NB4 (cell line): ENCODE results near the gene CD44.

Experiments used
- DNase-seq: peaks from one replicate; pipeline ENCODE4 v3.0.0; 2010; ENCODE audit warnings: low read depth
- H3K4me3 ChIP-seq: one replicate; pipeline ENCODE4 v1.5.1; 2011; ENCODE audit warnings: mild to moderate bottlenecking, low read depth, low read length, moderate library complexity
- MYC ChIP-seq: IDR thresholded peaks from 2 replicates; pipeline ENCODE4 v1.6.1; 2011; ENCODE audit warnings: low read depth, low read length
- POLR2A ChIP-seq: IDR thresholded peaks from 2 replicates; pipeline ENCODE4 v1.6.1; 2011; ENCODE audit warnings: mild to moderate bottlenecking; ENCODE audit not compliant: insufficient read length; ENCODE audit errors: extremely low read depth
- TF ChIP-seq, protein P1 (sequence below): IDR thresholded peaks from 2 replicates; pipeline ENCODE4 v1.6.1; 2011; ENCODE audit warnings: low read depth, low read length
- TF ChIP-seq, protein P2 (sequence below): IDR thresholded peaks from one replicate; pipeline ENCODE4 v1.5.1; 2012; ENCODE audit warnings: low read depth, low read length

CD44 gene

DNA sequence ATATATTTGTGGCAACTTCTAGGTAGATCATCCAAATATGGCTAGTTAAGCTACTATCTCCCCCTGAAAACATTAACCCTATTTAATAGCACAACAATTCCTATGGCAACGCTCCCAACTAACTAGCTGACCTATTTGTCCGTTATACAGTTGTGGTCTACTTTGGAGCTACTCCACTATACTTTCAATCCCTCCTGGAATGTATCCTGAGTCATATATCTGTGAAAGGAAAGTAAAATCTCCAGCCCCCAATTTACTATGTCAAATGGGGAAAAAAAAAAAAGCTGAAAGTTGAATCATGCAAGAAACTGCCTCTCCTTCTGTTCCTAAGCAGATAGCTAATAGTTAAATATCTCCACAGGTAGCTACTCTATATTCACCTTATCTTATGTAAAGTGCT lies 128.5 kb downstream of the CD44 start:
- no peak for DNase-seq
- TF ChIP-seq, protein P1, sequence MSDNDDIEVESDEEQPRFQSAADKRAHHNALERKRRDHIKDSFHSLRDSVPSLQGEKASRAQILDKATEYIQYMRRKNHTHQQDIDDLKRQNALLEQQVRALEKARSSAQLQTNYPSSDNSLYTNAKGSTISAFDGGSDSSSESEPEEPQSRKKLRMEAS = no peak
- TF ChIP-seq MYC (no peak), POLR2A (no peak)
- TF ChIP-seq, protein P2, sequence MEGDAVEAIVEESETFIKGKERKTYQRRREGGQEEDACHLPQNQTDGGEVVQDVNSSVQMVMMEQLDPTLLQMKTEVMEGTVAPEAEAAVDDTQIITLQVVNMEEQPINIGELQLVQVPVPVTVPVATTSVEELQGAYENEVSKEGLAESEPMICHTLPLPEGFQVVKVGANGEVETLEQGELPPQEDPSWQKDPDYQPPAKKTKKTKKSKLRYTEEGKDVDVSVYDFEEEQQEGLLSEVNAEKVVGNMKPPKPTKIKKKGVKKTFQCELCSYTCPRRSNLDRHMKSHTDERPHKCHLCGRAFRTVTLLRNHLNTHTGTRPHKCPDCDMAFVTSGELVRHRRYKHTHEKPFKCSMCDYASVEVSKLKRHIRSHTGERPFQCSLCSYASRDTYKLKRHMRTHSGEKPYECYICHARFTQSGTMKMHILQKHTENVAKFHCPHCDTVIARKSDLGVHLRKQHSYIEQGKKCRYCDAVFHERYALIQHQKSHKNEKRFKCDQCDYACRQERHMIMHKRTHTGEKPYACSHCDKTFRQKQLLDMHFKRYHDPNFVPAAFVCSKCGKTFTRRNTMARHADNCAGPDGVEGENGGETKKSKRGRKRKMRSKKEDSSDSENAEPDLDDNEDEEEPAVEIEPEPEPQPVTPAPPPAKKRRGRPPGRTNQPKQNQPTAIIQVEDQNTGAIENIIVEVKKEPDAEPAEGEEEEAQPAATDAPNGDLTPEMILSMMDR = no peak
- H3K4me3 ChIP-seq = no peak overlapping the region

DNA sequence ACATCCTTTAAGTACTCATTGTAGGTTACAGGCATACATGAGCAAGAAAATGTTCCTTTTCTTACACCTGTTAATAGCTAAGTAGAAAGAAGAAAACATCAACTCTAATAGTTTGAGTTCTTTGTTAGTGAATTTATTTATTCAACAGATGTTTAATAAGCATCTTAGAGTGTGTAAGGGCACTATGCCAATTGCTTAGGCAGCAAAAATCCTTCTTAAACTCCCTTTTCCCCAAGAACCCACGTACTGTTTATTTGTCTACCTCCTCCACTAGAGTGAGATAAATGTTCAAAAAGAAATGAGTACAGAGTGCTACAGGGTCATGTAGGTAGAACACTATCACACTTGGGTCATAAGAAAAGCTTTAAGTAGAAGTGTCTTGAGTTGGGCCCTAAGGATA lies 131.4 kb downstream of the CD44 start:
- DNase-seq = no peak
- H3K4me3 ChIP-seq = no peak overlapping the region
- TF ChIP-seq, protein P2 = no peak
- TF ChIP-seq MYC (no peak), POLR2A (no peak)
- TF ChIP-seq, protein P1 = no peak

DNA sequence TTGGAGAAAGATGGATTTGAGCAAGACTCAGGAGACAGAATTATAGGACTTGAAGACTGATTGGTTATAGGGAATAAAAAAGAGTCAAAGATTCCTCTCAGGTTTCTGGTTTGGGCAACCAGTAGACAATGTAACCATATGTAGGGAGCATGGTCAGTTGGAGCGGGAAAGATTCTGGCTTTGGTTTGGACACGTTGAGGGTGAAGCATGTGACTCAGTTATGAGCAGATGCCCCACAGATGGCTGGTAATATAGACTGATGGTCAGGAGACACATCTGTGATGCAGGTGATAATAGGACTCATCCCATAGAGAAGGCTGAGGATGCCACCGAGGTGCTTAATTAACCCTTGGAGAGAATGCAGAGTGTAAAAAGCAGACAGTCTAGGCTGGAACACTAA lies 132.1 kb downstream of the CD44 start:
- TF ChIP-seq, protein P2 = no peak
- TF ChIP-seq POLR2A = no peak
- no peak for TF ChIP-seq MYC
- TF ChIP-seq, protein P1 = no peak
- H3K4me3 ChIP-seq = no peak overlapping the region
- DNase-seq = no peak

DNA sequence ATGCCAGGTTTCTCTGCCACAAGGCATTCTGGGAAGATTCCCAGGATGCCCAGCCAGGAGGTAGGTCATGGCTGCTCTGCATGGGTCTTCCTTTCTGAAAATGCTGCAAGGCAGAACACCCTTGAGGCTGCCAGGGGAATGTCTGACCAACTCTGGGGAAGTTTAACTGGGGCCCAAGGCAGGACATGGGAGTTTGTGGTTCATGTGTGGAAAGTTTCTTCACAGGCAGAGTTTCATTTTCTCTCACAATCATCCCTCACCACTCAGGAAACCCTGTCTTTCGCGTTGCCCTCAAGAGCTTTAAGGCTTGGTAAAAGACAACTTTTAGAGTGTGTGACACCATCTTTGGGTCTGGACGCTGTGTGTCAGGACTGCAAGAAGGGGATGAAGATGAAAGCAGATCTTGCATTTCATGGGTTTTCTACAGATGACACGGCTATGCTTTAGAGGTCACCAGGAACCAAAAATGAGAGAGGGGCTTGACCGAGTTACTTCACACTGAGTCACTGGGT lies 133.5 kb downstream of the CD44 start:
- no peak overlapping the region for H3K4me3 ChIP-seq
- TF ChIP-seq MYC (no peak), POLR2A (no peak)
- TF ChIP-seq, protein P1 = no peak
- TF ChIP-seq, protein P2 = no peak
- DNase-seq = no peak

DNA sequence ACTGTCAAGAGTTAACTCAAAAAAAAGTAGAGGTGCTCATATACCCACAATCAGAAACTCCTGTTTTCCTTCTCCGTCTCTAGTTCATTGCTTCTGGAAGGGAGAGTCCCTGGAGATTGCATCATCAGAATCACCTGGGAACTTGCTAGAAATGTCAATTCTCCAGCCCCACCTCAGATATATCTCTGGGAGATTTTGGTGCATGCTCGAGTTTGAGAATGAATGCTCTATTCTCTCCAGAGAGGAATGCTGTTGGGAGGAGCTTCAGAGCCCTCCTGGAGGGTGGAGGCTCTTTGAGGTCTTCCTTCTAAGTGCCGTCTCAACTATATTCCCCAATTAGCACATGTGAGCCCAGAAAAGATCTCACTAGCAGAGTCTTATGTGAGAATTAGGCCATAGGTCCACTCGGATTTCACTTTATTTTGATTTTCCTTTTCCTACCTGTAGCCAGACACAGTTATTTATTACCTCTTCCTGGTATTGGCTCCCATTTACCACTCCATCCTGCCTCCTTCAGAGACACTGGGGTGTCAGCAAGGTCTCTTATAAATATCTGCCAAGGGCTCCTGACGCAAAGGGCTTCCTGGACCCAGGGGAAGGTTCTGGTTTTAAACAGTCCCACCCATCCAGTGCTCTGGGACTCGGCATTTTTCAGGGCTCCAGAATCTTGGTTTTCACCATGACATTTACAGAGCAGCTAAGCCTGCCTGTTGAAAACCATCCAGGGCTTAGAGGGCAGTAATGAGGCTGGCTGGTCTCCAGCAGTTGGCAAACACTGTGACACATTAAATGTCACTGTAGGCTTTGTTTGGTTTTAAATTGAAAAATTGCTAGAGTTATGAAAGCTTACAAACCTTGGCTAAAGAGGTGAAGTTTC lies 136.2 kb downstream of the CD44 start:
- H3K4me3 ChIP-seq = no peak overlapping the region
- TF ChIP-seq, protein P2 = no peak
- TF ChIP-seq MYC = no peak
- TF ChIP-seq, protein P1 = no peak
- no peak for TF ChIP-seq POLR2A
- DNase-seq = no peak
